Muscle of back (tissue), 11 donors: ENCODE data around the gene DTNB. TPM values are rescaled to one million over a fixed set of nuclear protein-coding genes. Genes with fewer than 3 reads are reported as not detected.
"Not testable (repeated sequence)": the region's sequence is repeated elsewhere in the genome, so short reads cannot be mapped to it uniquely, and the experiment has no call there.

Experiments used
- DNase-seq, 3 donors: peaks; one replicate each; pipeline versions ENCODE4 v3.0.0 to v3.0.0-alpha.2; 2013
- polyA plus RNA-seq, 10 donors: library from polyadenylated mRNA; unstranded; fragments of 120-200 nt; gene quantifications; one replicate each; pipeline ENCODE4 v1.2.1, GENCODE V29; 2013; ENCODE audit not compliant: insufficient read length in 10 of 10

DTNB gene
- polyA plus RNA-seq, 10 donors: 3.5 to 9.1 (median 5.5) TPM

DNA sequence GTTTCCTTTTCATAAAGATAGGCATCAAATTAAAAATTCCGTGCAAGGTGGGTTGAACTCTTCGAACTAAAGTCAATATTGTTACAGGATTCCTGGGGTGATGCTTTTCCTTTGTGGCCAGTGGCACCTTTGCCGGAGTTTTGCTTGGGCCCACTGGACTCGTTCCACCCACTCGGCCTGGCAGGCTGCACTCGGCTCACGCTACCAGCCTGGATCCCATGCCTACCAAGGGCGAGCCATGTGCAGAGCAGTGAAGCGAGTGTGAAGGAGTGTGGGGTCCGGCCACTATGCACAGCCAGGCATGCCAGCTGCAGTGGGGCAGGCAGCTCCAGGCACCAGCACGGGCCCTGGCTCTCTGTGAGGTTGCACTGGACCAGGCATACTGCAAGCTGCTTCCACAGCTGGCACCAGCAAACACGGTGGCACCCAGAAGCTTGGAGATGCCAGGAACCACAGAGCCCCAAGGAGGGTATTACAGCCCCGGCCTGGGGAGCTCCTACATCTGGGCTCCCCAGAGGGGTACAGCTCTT, 83.6 kb downstream of the DTNB start:
- DNase-seq: no peak

DNA sequence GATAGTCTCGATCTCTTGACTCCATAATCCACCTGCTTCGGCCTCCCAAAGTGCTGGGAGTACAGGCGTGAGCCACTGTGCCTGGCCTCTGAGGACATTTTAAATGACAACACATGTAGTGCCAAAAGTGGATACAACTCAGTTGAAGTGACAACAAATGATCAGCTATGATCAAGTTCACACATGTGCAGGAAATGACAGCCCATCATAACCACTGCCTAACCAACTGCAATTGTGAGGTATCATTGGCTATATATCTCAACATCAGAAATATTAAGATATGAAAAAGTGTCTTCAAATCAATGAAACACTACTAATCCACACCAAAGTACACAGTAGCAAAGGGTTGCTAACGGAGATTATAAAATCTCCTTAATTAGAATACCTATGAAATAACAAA, 84.8 kb downstream of the DTNB start:
- no peak for DNase-seq

DNA sequence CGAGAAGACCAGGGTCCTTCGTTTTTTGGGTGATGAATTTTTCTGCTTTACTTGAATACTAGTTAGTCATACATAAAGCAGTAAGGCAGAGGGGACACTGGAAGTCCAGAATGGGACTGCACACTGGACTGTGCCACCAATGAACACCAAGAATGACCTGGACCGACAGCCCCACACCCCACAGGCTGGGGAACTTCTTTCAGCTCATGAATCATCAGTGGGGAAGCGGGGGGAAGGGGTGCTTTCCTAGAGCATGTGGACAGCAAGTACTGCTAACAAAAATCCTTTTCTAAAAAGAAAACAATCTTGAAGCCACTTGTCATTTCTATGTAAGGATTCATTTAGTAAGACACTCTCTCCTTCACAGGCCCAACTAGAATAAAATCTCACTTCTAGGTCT, 86.0 kb downstream of the DTNB start:
- DNase-seq: no peak

GRCh38 chr2:25586726-25587144, 86.6 kb downstream of the DTNB start:
- DNase-seq: no peak

- DNase-seq: no peak
Observed at GRCh38 chr2:25585189-25585588, 88.2 kb downstream of the DTNB start.

DNA sequence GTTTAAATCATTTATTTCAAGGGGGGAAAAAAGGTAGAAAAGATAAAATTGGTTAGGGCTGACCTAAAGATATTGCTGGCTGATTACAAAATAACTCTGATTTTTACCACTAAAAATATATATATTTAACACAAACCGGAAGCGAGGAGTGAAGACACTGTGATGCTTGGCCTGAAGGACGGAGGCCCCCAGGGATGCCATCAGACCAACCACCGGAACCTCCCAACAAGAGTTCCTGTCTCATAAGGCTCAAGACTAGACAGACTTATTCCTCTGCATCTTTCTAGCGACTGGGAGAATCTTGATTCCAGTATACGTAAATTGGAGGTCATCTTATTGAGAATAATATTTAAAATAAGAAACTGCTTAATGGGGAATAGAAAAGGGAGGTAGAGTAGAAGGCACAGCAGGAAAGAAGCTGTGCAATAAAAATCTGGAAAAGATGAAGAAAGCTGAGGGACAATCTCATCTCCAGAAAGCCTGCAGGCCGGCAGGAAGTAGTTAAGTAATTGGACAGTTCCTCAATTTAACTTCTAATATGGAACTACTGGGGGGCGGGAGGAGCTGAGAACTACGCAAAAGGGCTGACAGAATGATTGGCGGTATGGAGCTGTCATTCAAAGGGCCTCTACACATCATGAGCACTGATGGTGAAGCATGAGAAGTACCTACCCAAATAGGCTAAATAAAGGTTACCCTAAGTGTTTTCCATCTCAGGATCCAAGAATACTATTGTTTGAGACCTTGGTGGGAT, 91.1 kb downstream of the DTNB start:
- no peak for DNase-seq

DNA sequence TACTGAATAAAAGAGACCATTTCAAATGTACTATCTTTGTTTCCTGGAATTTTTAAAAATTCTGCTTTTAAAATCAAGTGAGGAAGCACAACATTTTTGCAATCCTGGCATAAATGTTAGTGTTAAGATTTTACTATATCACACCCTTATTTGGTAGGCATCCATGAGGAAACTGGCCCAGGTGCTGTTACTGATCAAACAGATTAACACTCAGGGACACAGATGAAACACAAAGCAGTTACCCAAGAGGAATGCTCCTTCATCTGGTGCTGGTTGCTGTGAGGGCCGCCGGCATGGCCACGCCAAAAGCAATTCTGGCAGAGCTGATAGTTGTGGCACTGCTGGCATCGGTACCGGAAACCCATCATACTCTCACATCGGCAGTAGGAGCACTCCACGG, 96.8 kb downstream of the DTNB start:
- DNase-seq: no peak

DNA sequence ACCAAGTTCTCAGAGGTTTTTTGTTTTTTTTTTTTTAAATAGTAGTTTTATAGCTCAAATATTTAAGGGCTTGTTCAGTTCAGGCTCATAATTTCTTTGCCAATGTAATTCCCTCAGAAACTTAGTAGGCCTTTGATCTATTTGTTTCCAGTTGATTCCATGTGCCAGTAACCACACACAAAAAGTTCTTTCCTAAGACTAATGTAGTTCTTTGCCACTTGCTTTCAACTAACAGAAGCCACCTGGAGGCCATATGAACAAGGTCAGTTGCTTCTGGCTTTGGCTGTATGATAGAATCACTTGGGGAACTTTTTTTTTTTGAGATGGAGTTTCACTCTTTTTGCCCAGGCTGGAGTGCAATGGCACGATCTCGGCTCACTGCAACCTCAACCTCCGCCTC, 100.7 kb downstream of the DTNB start:
- no peak for DNase-seq

DNA sequence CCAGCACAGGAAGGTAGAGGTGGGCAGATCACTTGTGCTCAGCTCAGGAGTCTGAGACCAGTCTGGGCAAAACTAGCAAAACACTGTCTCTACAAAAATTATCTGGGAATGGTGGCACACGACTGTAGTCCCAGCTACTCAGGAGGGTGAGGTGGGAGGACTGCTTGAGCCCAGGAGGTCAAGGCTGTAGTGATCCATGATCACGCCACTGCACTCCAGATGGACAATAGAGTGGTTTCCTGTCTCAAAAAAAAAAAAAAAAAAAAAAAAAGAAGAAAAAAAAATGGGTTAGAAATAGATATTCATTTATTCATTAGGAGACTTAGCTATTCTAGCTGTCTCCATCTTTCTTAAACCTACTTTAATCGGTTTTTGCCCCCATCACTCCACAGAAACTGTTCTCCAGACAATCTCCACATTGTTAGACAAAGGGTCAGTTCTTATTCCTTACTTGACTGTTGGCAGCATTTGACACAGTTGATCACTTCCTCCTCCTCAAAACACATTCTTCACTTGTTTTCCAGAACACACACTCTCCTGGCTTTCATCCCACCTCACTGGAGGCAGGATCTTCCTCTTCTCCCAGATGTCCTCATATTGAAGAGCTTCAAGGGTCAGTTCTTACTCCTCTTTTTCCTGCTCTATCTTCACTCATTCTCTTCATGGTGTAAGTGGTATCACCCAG, 103.1 kb downstream of the DTNB start:
- peak in 2 of 3 donors; percentile 41 to 47 for DNase-seq

DNA sequence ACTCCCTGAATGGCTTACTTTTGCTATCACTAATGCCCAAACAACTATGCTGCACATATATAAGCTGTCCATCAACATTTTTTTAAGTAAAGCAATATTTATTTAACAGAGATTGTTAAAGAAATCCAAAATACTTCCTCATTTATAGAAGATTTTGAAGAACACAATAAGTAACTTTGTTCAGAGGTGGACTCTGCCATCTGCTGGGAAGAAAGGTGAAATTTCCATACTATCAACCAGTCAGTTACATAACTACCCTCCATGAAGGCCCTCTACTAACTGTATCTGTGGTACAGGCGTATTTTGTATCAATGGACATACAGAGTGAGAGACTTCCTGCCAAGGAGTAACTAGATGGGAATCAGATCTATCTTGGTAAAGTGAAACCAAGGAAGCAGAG, 106.0 kb downstream of the DTNB start:
- DNase-seq: peak in 2 of 3 donors; percentile 30 to 57

GRCh38 chr2:25566694-25567093, 106.7 kb downstream of the DTNB start:
- DNase-seq: peak in 1 of 3 donors; percentile 48

GRCh38 chr2:25566094-25566493, 107.3 kb downstream of the DTNB start:
- no peak for DNase-seq

DNA sequence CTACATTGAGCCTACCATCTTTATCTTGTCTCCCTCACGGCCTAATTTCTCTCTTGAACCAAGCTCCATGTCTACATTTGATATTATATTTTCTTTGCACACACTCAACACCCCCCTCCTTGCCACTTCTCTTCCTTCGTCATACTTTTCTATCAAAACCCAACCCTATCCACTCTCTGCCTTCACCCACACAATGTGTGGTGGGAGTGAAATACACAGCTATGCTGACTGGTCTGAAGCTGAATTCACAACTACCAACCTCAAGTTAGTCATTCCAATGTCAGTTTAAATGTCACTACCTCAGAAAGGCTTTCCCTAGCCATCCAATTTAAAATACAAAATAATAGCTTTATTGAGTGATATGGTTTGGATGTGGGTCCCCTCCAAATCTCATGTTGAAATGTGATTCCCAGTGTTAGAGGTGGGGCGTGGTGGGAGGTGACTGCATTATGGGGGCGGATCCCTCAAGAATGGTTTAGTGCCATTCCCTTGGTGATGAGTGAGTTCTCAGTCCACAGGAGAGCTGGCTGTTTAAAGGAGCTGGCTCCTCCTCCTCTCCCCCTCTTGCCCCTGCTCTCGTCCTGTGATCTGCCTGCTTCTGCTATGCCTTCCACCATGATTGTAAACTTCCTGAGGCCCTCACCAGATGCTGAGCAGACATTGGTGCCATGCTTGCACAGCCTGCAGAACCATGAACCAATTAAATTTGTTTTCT, 112.1 kb downstream of the DTNB start:
- DNase-seq: no peak

DNA sequence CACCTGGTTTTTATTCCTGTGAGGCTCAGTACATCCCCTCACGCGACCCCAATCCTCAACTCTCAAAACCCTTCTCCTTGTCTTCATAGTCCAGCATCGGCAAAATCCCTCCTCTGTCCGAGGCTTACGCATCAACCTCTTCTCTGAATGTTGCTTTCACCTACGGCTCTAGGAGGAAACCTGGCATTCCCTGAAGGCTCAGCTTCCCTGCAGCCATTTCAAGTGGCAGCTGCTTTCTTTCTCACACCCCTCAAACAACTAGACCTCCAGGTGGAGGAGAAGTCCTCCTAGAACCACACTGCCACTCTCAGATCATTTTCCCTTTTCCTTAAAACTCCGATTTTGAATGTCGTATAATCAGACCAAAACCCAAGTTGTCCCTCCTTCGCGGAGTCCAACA, 114.2 kb downstream of the DTNB start:
- DNase-seq: no peak

DNA sequence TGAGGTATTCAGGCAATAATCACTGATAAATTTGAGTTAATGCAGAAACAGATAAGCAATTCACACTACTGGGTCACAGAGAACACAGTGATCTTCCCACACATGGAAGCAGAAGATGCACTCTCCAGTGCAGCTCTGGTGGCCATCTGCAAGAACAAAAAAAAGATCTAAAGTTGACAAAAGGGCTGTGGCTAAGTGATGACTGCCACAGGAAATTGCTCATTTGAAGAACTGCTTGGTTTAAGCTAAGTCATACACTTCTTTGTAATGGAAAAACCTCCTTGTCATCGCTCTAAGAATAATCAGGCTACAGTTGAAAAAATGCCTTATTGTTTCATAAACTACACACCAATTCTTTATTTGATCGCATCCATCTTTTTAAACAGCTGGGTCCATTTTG, 115.1 kb downstream of the DTNB start:
- peak in 2 of 3 donors; percentile 46 to 65 for DNase-seq

DNA sequence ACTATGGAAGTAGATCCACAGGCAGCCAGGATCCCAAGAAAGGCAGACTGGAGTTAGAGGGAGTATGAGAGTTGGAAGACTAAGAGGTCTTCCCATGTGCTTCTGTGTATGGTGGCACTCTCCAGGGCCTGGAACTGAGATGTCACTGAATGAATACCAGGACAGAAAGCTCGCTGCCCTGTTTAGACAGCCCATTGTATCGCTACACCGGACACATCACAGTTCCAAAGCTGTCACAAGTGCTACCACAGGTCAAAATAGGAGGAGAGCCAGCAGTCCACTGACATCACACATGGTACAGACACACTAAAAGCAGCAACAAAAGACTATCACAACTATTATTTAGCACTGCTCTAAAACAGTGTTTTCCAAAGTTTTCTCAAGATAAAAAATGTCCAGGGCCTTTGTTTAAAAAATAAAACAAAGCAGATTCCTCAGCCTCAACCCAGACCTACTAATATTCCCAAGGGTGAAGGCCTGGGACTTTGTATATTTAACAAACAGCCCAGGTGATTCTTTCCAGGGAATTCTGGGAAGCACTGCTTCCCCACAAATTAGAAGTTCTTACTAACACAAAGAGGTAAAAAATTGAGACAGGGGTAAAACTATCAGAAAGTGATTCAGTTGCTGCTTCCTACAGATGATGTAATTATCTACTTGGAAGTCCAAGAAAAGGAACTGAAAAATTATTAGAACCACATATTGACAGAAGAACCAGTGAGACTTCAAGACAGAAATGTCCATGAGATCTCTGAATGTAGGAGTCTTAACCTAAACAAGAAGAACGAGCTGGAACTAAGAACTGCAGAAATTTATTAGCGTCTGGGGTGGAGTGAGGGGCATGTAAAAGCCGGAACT, 116.0 kb downstream of the DTNB start:
- DNase-seq: no peak

- DNase-seq: no peak
Observed at GRCh38 chr2:25552318-25552717, 121.1 kb downstream of the DTNB start.

DNA sequence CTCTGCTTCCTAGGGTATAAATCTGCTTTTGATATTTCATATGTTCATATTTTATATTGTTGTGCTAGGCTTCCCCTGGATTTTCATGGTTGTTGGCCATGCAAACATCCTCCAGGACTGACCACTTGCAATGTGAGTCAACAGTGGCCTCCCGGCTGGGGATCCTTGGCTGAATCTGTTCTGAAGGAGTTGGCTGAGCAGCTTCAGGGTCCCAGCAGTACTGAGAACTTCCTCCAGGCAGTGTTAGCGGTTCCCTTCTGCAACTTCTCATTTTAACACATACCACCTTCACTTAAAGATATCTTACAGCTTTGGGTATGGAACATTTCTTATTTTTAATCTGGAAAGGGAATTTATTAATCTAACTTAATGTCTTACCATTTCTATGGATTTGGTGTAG, 122.1 kb downstream of the DTNB start:
- DNase-seq: no peak

GRCh38 chr2:25549571-25549970, 123.8 kb downstream of the DTNB start:
- not testable (repeated sequence) for DNase-seq

DNA sequence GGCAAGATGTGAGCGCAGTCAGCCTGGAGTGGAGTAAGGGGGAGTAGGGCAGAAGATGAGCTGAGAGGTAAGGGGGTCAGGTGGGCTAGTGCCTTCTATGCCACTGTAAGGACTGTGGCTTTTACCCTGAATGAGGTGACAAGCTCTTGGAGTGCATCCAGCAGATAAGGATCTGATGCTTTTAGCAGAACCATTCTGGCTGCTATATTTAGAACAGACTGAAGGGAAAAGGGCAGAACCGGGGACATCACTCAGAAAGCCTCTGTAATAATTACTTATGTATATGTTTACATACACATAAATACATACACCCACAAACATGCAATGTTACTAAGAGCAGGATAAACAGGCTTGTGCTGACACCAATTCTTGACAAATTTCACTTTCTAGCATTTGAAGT, 124.8 kb downstream of the DTNB start:
- no peak for DNase-seq

GRCh38 chr2:25546852-25547251, 126.5 kb downstream of the DTNB start:
- no peak for DNase-seq

DNA sequence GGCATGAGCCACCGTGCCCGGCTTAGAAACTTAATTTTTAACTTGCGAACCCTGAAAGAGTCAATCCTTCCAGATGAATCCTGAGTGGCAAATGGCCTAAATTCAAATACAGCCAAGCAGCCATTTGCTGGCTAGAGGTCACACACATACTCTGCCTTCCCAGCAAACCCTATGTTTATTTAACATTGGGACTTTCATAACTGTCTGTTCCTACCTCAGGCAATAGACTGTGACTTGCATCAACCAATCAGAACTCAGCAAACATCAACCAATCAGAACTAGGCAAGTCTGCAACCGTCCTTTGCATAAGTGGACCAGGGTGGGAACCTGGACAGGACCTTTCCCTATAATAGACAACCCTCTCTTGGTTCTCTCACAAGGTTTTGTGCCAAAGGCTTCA, 127.5 kb downstream of the DTNB start:
- DNase-seq: no peak
